Cortex of kidney (tissue), 1 donor: ENCODE measurements around the gene SHISA9.

Experiments used
- DNase-seq: peaks from one replicate; lab custom pipeline; 2025; lab: John Stamatoyannopoulos, UW

The SHISA9 gene

GRCh38 chr16:12951976-12952375, 50.6 kb downstream of the SHISA9 start:
- no peak for DNase-seq

- no peak for DNase-seq
Measured at GRCh38 chr16:12958366-12958765, 57.0 kb downstream of the SHISA9 start.

GRCh38 chr16:12959072-12959471, 57.7 kb downstream of the SHISA9 start:
- no peak for DNase-seq

- DNase-seq = no peak
Measured at GRCh38 chr16:12961626-12962025, 60.2 kb downstream of the SHISA9 start.

GRCh38 chr16:12964461-12964860, 63.1 kb downstream of the SHISA9 start:
- DNase-seq = no peak

- no peak for DNase-seq
Measured at GRCh38 chr16:12965274-12965804, 63.9 kb downstream of the SHISA9 start.

GRCh38 chr16:12971241-12971640, 69.8 kb downstream of the SHISA9 start:
- DNase-seq = no peak

GRCh38 chr16:12972246-12972645, 70.8 kb downstream of the SHISA9 start:
- no peak for DNase-seq

GRCh38 chr16:12975766-12976165, 74.4 kb downstream of the SHISA9 start:
- DNase-seq = no peak

GRCh38 chr16:12976496-12976895, 75.1 kb downstream of the SHISA9 start:
- DNase-seq = no peak

GRCh38 chr16:12976936-12977335, 75.5 kb downstream of the SHISA9 start:
- no peak for DNase-seq

- DNase-seq = no peak
Measured at GRCh38 chr16:12985516-12985915, 84.1 kb downstream of the SHISA9 start.

- no peak for DNase-seq
Measured at GRCh38 chr16:12988071-12988470, 86.7 kb downstream of the SHISA9 start.

- no peak for DNase-seq
Measured at GRCh38 chr16:12992066-12992465, 90.7 kb downstream of the SHISA9 start.

GRCh38 chr16:12994402-12994801, 93.0 kb downstream of the SHISA9 start:
- DNase-seq = no peak

- DNase-seq = no peak
Measured at GRCh38 chr16:12995721-12996372, 94.4 kb downstream of the SHISA9 start.

GRCh38 chr16:12998361-12999085, 97.1 kb downstream of the SHISA9 start:
- no peak for DNase-seq

- no peak for DNase-seq
Measured at GRCh38 chr16:12999368-12999767, 98.0 kb downstream of the SHISA9 start.

- DNase-seq = no peak
Measured at GRCh38 chr16:13005721-13006247, 104.4 kb downstream of the SHISA9 start.

GRCh38 chr16:13012601-13013000, 111.2 kb downstream of the SHISA9 start:
- DNase-seq = no peak

GRCh38 chr16:13013043-13013442, 111.6 kb downstream of the SHISA9 start:
- DNase-seq = no peak

- DNase-seq = no peak
Measured at GRCh38 chr16:13014476-13014875, 113.1 kb downstream of the SHISA9 start.

- no peak for DNase-seq
Measured at GRCh38 chr16:13018026-13018425, 116.6 kb downstream of the SHISA9 start.
